B cell (primary cell): Measurements from ENCODE around the gene OR7C1. TPM values are rescaled to one million over a fixed set of nuclear protein-coding genes. Genes with fewer than 3 reads are reported as not detected.

Experiments used
- ATAC-seq: fragments of 200-7000 bp; cut with Tn5 transposase; one replicate; pipeline ENCODE4 v1.10.0; 2021; ENCODE audit warnings: low read depth, mild to moderate bottlenecking, moderate number of reproducible peaks, moderate library complexity
- CTCF ChIA-PET: fragments of 350-600 bp; sonication (Branson Sonifier 250); formaldehyde crosslinking; loops from one replicate; lab custom pipeline; 2021; ENCODE audit warnings: antibody characterized with exemption, inconsistent platforms; lab: Charles Lee
- POLR2A ChIA-PET: fragments of 350-600 bp; sonication (Branson Sonifier 250); formaldehyde crosslinking; loops from one replicate; lab custom pipeline; 2021; ENCODE audit warnings: antibody characterized with exemption; lab: Charles Lee
- DNase-seq: peaks from one replicate; pipeline ENCODE4 v3.0.0; 2013
- H2AFZ ChIP-seq: 2 replicates; pipeline ENCODE4 v1.6.1; 2012; ENCODE audit warnings: mild to moderate bottlenecking, low read depth, low read length; ENCODE audit not compliant: insufficient read depth, poor library complexity, severe bottlenecking
- H3K27ac ChIP-seq, 2 donors: 1 replicate in 1 of 2; 2 replicates in 1 of 2; pipeline ENCODE4 v1.5.1; 2012 to 2013; ENCODE audit warnings: low read length in 2 of 2, mild to moderate bottlenecking in 2 of 2, moderate library complexity in 1 of 2
- H3K27me3 ChIP-seq, 4 experiments: fragments of 200-600 bp in 1 of 4; sonication (generic) in 1 of 4; replicated peaks in 1 of 4; 1 replicate in 2 of 4; 2 replicates in 2 of 4; pipeline versions ENCODE4 v1.6.1 to v1.7.0; 2013 to 2016; ENCODE audit warnings: low read length in 3 of 4, mild to moderate bottlenecking in 2 of 4, mixed read lengths in 1 of 4, moderate library complexity in 1 of 4; ENCODE audit not compliant: insufficient read depth in 4 of 4, control insufficient read depth in 3 of 4; ENCODE audit errors: control extremely low read depth in 1 of 4
- H3K36me3 ChIP-seq, 2 experiments: replicated peaks in 1 of 2; 1 replicate in 1 of 2; 2 replicates in 1 of 2; pipeline versions ENCODE4 v1.6.1 to v1.7.1; 2013; ENCODE audit warnings: low read length in 1 of 2; ENCODE audit not compliant: insufficient read depth in 2 of 2, control insufficient read depth in 1 of 2; ENCODE audit errors: control extremely low read depth in 1 of 2, extremely low read depth in 1 of 2
- H3K4me1 ChIP-seq, 2 donors: fragments of 200-600 bp in 1 of 2; sonication (generic) in 1 of 2; 1 replicate in 1 of 2; 2 replicates in 1 of 2; pipeline versions ENCODE4 v1.5.1 to v1.6.1; 2013 to 2017; ENCODE audit warnings: low read length in 2 of 2; ENCODE audit not compliant: control insufficient read depth in 2 of 2, insufficient read depth in 2 of 2
- H3K4me2 ChIP-seq: replicated peaks from 2 replicates; pipeline ENCODE3; 2012; ENCODE audit warnings: mild to moderate bottlenecking, low read depth, low read length; ENCODE audit not compliant: poor library complexity, severe bottlenecking
- H3K4me3 ChIP-seq, 5 experiments: fragments of 200-600 bp in 1 of 5; sonication (generic) in 1 of 5; 1 replicate in 3 of 5; 2 replicates in 2 of 5; pipeline versions ENCODE4 v1.5.1 to v1.7.0; 2011 to 2016; ENCODE audit warnings: low read length in 4 of 5, mild to moderate bottlenecking in 4 of 5, low read depth in 2 of 5, control low read depth in 1 of 5, moderate library complexity in 1 of 5; ENCODE audit not compliant: insufficient read depth in 1 of 5; ENCODE audit errors: control extremely low read depth in 1 of 5, extremely low read depth in 1 of 5
- H3K79me2 ChIP-seq: fragments of 200-600 bp; sonication (generic); one replicate; pipeline ENCODE4 v1.6.0; 2016; ENCODE audit warnings: low read length; ENCODE audit not compliant: control insufficient read depth, insufficient read depth
- H3K9ac ChIP-seq: fragments of 200-600 bp; sonication (generic); 2 replicates; pipeline ENCODE4 v1.6.1; 2017; ENCODE audit warnings: mild to moderate bottlenecking, low read length, moderate library complexity
- H3K9me3 ChIP-seq, 3 donors: one replicate each; pipeline versions ENCODE4 v1.6.1 to v1.7.1; 2013; ENCODE audit warnings: low read length in 2 of 3; ENCODE audit not compliant: control insufficient read depth in 2 of 3, insufficient read depth in 1 of 3; ENCODE audit errors: control extremely low read depth in 1 of 3
- H4K20me1 ChIP-seq: 2 replicates; pipeline ENCODE4 v1.6.0; 2012; ENCODE audit warnings: mild to moderate bottlenecking, low read length; ENCODE audit not compliant: insufficient read depth, control insufficient read depth, poor library complexity, severe bottlenecking
- H3K27ac Mint-ChIP-seq: one replicate; pipeline ENCODE4 v1.8.0; 2021; ENCODE audit warnings: mixed read lengths
- H3K27me3 Mint-ChIP-seq: one replicate; pipeline ENCODE4 v1.8.0; 2021; ENCODE audit warnings: mixed read lengths
- H3K4me1 Mint-ChIP-seq: one replicate; pipeline ENCODE4 v1.8.0; 2021; ENCODE audit warnings: mixed read lengths
- H3K4me3 Mint-ChIP-seq: one replicate; pipeline ENCODE4 v1.8.0; 2021; ENCODE audit warnings: mixed read lengths
- H3K9me3 Mint-ChIP-seq: one replicate; pipeline ENCODE4 v1.8.0; 2022; ENCODE audit warnings: mixed read lengths; ENCODE audit not compliant: insufficient read depth
- EZH2 ChIP-seq: IDR thresholded peaks from 2 replicates; pipeline ENCODE4 v1.6.1; 2012; ENCODE audit warnings: borderline replicate concordance, low read depth, mild to moderate bottlenecking, moderate library complexity, low read length; ENCODE audit not compliant: insufficient read depth, poor library complexity, severe bottlenecking
- WGBS: methylation state at CpG from one replicate; pipeline ENCODE4 v1.1.5; 2013; ENCODE audit warnings: missing lambda C conversion rate; ENCODE audit not compliant: insufficient coverage; 5-methylcytosine and 5-hydroxymethylcytosine counted together
- intact Hi-C: fragments of 100-400 bp; cut with micrococcal nuclease; formaldehyde crosslinking; loops from one replicate; pipeline ENCODE4 v1.10.0; 2022
- polyA plus RNA-seq: library from polyadenylated mRNA; depleted of rRNA; stranded (reverse); fragments of >200 nt; gene quantifications from 2 replicates; pipeline ENCODE4 v1.2.3, GENCODE V29; 2012
- small RNA-seq: library from RNA; depleted of rRNA; stranded (forward); fragments of <200 nt; gene quantifications from one replicate; pipeline ENCODE3, GENCODE V24; 2012; ENCODE audit warnings: low replicate concordance, low read depth; ENCODE audit not compliant: insufficient read length
- total RNA-seq, 2 donors: library from RNA; stranded (reverse); fragments of 120-200 nt in 1 of 2; gene quantifications; 1 replicate in 1 of 2; 2 replicates in 1 of 2; pipeline versions ENCODE4 v1.2.3 to v1.2.4, GENCODE V29; 2013 to 2022
- TF ChIP-seq, protein P1 (sequence below): fragments of 200-600 bp; IDR thresholded peaks from one replicate; pipeline ENCODE4 v1.8.0; 2022; ENCODE audit warnings: antibody characterized with exemption, mild to moderate bottlenecking

OR7C1 gene
- total and polyA plus RNA-seq, 2 donors (not counting 1 experiment from before 2014, with no cell fraction given): not detected

DNA sequence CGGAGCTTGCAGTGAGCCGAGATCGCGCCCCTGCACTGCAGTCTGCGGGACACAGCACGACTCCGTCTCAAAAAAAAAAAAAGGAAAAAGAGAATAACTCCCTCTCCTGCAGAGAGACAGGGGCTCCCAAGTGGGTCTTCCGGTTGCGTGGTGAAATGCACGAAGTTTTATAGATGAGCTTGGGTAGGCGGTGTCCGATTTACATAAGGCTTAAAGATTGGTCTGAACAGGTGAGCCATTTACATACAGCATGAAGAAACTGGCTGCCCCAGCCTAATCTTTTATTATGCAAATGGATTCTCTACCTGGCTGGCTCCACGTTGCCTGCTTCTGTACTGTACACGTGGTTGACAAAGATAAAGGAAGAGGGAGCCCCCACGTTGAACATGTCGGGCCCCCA, 76.2 kb downstream of the OR7C1 start:
- intact Hi-C loops: no loop called here
- no peak overlapping the region for H3K4me3 Mint-ChIP-seq
- no peaks in the 10 kb centered on the region for H3K4me1 Mint-ChIP-seq
- Histone ChIP-seq H3K27me3 (no peaks in the 10 kb centered on the region), H3K9ac (no peak overlapping the region), H2AFZ (no peak overlapping the region), H3K4me3 (no peak overlapping the region), H3K79me2 (no peaks in the 10 kb centered on the region), H3K4me2 (no peak overlapping the region), H3K4me1 (no peaks in the 10 kb centered on the region), H3K36me3 (no peaks in the 10 kb centered on the region), H4K20me1 (no peaks in the 10 kb centered on the region), H3K27ac (no peak overlapping the region), H3K9me3 (no peaks in the 10 kb centered on the region)
- TF ChIP-seq, protein P1, sequence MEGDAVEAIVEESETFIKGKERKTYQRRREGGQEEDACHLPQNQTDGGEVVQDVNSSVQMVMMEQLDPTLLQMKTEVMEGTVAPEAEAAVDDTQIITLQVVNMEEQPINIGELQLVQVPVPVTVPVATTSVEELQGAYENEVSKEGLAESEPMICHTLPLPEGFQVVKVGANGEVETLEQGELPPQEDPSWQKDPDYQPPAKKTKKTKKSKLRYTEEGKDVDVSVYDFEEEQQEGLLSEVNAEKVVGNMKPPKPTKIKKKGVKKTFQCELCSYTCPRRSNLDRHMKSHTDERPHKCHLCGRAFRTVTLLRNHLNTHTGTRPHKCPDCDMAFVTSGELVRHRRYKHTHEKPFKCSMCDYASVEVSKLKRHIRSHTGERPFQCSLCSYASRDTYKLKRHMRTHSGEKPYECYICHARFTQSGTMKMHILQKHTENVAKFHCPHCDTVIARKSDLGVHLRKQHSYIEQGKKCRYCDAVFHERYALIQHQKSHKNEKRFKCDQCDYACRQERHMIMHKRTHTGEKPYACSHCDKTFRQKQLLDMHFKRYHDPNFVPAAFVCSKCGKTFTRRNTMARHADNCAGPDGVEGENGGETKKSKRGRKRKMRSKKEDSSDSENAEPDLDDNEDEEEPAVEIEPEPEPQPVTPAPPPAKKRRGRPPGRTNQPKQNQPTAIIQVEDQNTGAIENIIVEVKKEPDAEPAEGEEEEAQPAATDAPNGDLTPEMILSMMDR: no peak
- no peak for TF ChIP-seq EZH2
- 83% methylated on average over 7 of the region's 16 CpGs for WGBS
- ChIA-PET CTCF (no interaction called here), POLR2A (interaction anchor here (0.7 kb wide), 1 partner anchor 66 kb away, joined by 3 read pairs; no protein-coding TSS in a partner anchor)
- no peak overlapping the region for H3K27ac Mint-ChIP-seq
- H3K9me3 Mint-ChIP-seq: no peaks in the 10 kb centered on the region
- ATAC-seq: no peak
- no peaks in the 10 kb centered on the region for H3K27me3 Mint-ChIP-seq
- no peak for DNase-seq

DNA sequence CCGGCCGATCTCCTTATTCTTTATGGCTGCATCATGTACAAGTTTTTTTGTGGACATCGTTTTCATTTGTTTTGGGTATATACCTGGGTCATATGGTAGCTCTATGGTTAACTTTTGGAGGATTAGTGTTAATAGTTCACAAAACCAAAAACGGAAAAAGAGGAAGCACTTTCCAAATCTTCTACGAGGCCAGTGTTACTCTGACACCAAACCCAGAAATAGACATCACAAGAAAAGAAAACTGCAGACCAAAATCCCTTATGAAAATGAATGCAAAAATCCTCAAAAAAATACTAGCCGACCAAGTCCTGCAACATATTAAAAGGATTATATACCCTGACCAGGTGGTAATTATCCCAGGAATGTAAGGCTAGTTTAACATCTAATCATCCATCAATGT, 86.4 kb downstream of the OR7C1 start:
- Histone ChIP-seq H3K4me3 (no peak overlapping the region), H2AFZ (no peak overlapping the region), H3K9ac (no peak overlapping the region), H3K79me2 (no peaks in the 10 kb centered on the region), H3K27me3 (no peaks in the 10 kb centered on the region), H3K9me3 (peaks cover 0 to 2% (median 0%) of the 10 kb centered on the region in 3 donors), H3K36me3 (no peaks in the 10 kb centered on the region), H3K4me1 (no peaks in the 10 kb centered on the region), H3K4me2 (no peak overlapping the region), H3K27ac (no peak overlapping the region), H4K20me1 (no peaks in the 10 kb centered on the region)
- 89% methylated on average over 2 of the region's 6 CpGs for WGBS
- intact Hi-C loops: no loop called here
- ChIA-PET POLR2A (no interaction called here), CTCF (no interaction called here)
- H3K9me3 Mint-ChIP-seq: no peaks in the 10 kb centered on the region
- no peaks in the 10 kb centered on the region for H3K27me3 Mint-ChIP-seq
- no peaks in the 10 kb centered on the region for H3K4me1 Mint-ChIP-seq
- H3K4me3 Mint-ChIP-seq: no peak overlapping the region
- H3K27ac Mint-ChIP-seq: no peak overlapping the region
- TF ChIP-seq, protein P1: no peak
- ATAC-seq: no peak
- DNase-seq: no peak

Small RNA genes within 50 kb of the gene (small RNA-seq; reads per million reads assigned to genes)
- not detected for gene AC005255.1

Other genes starting within 250 kb of the OR7C1 start
- 0.17 TPM in 1 of 2 replicates, not detected in the other for gene ADGRE3, start 160.3 kb downstream of the OR7C1 start, total RNA-seq
- 0.46 TPM in 1 of 2 replicates, not detected in the other for gene ADGRE3, start 160.3 kb downstream of the OR7C1 start, polyA plus RNA-seq
- gene ZNF333, start 145.1 kb downstream of the OR7C1 start, total RNA-seq: 36.9 and 39.4 TPM in 2 replicates
- gene ZNF333, start 145.1 kb downstream of the OR7C1 start, polyA plus RNA-seq: 23.2 and 36.4 TPM in 2 replicates
- gene ADGRE2, start 56.6 kb downstream of the OR7C1 start, total RNA-seq: 0.89 and 1.7 TPM in 2 replicates
- 0.52 and 1.1 TPM in 2 replicates for gene ADGRE2, start 56.6 kb downstream of the OR7C1 start, polyA plus RNA-seq
- not detected in 2 replicates for gene OR7A5, start within 50 bp of the OR7C1 start, total RNA-seq
- gene OR7A5, start within 50 bp of the OR7C1 start, polyA plus RNA-seq: not detected in 2 replicates
- gene OR7A10, start 13.7 kb upstream of the OR7C1 start, total RNA-seq: not detected in 2 replicates
- gene OR7A10, start 13.7 kb upstream of the OR7C1 start, polyA plus RNA-seq: not detected in 2 replicates
- gene OR7A17, start 50.9 kb upstream of the OR7C1 start, total RNA-seq: not detected in 2 replicates
- gene OR7A17, start 50.9 kb upstream of the OR7C1 start, polyA plus RNA-seq: not detected in 2 replicates
- gene OR7C2, start 106.3 kb upstream of the OR7C1 start, total RNA-seq: not detected in 2 replicates
- gene OR7C2, start 106.3 kb upstream of the OR7C1 start, polyA plus RNA-seq: not detected in 2 replicates
- not detected in 2 replicates for gene SLC1A6, start 144.7 kb upstream of the OR7C1 start, total RNA-seq
- 0.25 TPM in 1 of 2 replicates, not detected in the other for gene SLC1A6, start 144.7 kb upstream of the OR7C1 start, polyA plus RNA-seq
- not detected in 2 replicates for gene CASP14, start 214.3 kb upstream of the OR7C1 start, total RNA-seq
- gene CASP14, start 214.3 kb upstream of the OR7C1 start, polyA plus RNA-seq: not detected in 2 replicates
- not detected in 2 replicates for gene OR1I1, start 247.0 kb upstream of the OR7C1 start, total RNA-seq
- not detected in 2 replicates for gene OR1I1, start 247.0 kb upstream of the OR7C1 start, polyA plus RNA-seq